HEK293T (cell line): ENCODE data around the gene IMPDH1.

Source experiments
- CTCF ChIA-PET: fragments of 350-600 bp; formaldehyde crosslinking; extraction: SDS; loops from one replicate; lab custom pipeline; 2021; ENCODE audit warnings: antibody characterized with exemption, inconsistent platforms; lab: Yijun Ruan, JAX
- POLR2A ChIA-PET: fragments of 350-600 bp; formaldehyde crosslinking; extraction: SDS; loops from one replicate; lab custom pipeline; 2020; ENCODE audit warnings: antibody characterized with exemption, inconsistent platforms; lab: Yijun Ruan, JAX
- DNase-seq: peaks from one replicate; pipeline ENCODE4 v3.0.0; 2012; ENCODE audit warnings: mixed read lengths; ENCODE audit errors: extremely low spot score
- ARNT ChIP-seq: fragments of 450-650 bp; IDR thresholded peaks from 2 replicates; pipeline ENCODE4 v1.6.1; 2017; ENCODE audit warnings: mild to moderate bottlenecking
- BHLHE40 ChIP-seq: fragments of 450-650 bp; IDR thresholded peaks from 2 replicates; pipeline ENCODE4 v1.6.1; 2016; ENCODE audit warnings: mild to moderate bottlenecking, moderate library complexity, borderline replicate concordance
- CTBP1 ChIP-seq: fragments of 450-650 bp; IDR thresholded peaks from 2 replicates; pipeline ENCODE4 v1.6.1; 2016; ENCODE audit warnings: borderline replicate concordance
- ELF4 ChIP-seq: fragments of 450-650 bp; IDR thresholded peaks from 2 replicates; pipeline ENCODE4 v1.6.1; 2017; ENCODE audit warnings: antibody characterized with exemption
- FOXA1 ChIP-seq: fragments of 450-650 bp; IDR thresholded peaks from 2 replicates; pipeline ENCODE4 v1.6.1; 2016; ENCODE audit warnings: mild to moderate bottlenecking
- FOXK2 ChIP-seq: fragments of 450-650 bp; IDR thresholded peaks from 2 replicates; pipeline ENCODE4 v1.6.1; 2016; ENCODE audit warnings: mild to moderate bottlenecking
- FOXM1 ChIP-seq: fragments of 450-650 bp; IDR thresholded peaks from 2 replicates; pipeline ENCODE4 v1.6.1; 2017; ENCODE audit warnings: mild to moderate bottlenecking, borderline replicate concordance
- HDGF ChIP-seq: fragments of 450-650 bp; IDR thresholded peaks from 2 replicates; pipeline ENCODE4 v1.6.1; 2017; ENCODE audit warnings: antibody characterized with exemption, borderline replicate concordance
- L3MBTL2 ChIP-seq: fragments of 450-650 bp; conservative IDR thresholded peaks from 2 replicates; pipeline ENCODE4 v1.6.1; 2016; ENCODE audit warnings: mild to moderate bottlenecking
- LEF1 ChIP-seq: fragments of 450-650 bp; IDR thresholded peaks from 2 replicates; pipeline ENCODE4 v1.6.1; 2017; ENCODE audit warnings: mild to moderate bottlenecking, borderline replicate concordance
- NFRKB ChIP-seq: fragments of 450-650 bp; IDR thresholded peaks from 2 replicates; pipeline ENCODE4 v1.6.1; 2016; ENCODE audit warnings: mild to moderate bottlenecking, moderate library complexity
- SP1 ChIP-seq: fragments of 450-650 bp; IDR thresholded peaks from 2 replicates; pipeline ENCODE4 v1.6.1; 2017
- SUZ12 ChIP-seq: fragments of 450-650 bp; IDR thresholded peaks from 2 replicates; pipeline ENCODE4 v1.6.1; 2016; ENCODE audit warnings: mild to moderate bottlenecking
- TARDBP ChIP-seq: fragments of 450-650 bp; IDR thresholded peaks from 2 replicates; pipeline ENCODE4 v1.6.1; 2016
- ZNF384 ChIP-seq: fragments of 450-650 bp; IDR thresholded peaks from 2 replicates; pipeline ENCODE4 v1.6.1; 2016
- TF ChIP-seq, protein P1 (sequence below): fragments of 450-650 bp; IDR thresholded peaks from 2 replicates; pipeline ENCODE4 v1.6.1; 2016

IMPDH1 gene

DNA sequence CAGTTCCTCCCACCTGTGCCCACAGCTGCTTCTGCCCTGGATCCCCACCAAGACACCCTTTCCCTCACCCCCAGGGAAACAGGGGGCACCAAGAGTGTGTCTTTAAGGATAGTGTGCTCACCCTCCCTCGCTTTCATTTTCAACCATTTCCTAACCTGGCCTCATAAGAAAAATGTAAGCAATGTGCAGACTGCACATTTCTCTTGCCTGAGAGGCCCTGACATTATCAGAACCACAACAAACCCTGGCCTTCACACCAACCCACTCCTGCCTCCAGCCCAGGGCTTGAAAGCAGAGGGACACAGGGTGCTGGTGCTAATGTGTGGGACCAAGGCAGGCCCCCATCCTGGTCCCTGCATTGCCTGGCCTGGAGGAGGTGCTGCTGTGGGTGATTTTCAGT lies 11.0 kb upstream of the IMPDH1 start:
- DNase-seq = no peak
- TF ChIP-seq FOXA1 = no peak
- no peak for TF ChIP-seq BHLHE40
- no peak for TF ChIP-seq ARNT
- no peak for TF ChIP-seq FOXK2
- POLR2A ChIA-PET = interaction anchor here (0.7 kb wide), 1 partner anchor 11 kb away, joined by 3 read pairs; no protein-coding TSS in a partner anchor
- CTCF ChIA-PET = no interaction called here

DNA sequence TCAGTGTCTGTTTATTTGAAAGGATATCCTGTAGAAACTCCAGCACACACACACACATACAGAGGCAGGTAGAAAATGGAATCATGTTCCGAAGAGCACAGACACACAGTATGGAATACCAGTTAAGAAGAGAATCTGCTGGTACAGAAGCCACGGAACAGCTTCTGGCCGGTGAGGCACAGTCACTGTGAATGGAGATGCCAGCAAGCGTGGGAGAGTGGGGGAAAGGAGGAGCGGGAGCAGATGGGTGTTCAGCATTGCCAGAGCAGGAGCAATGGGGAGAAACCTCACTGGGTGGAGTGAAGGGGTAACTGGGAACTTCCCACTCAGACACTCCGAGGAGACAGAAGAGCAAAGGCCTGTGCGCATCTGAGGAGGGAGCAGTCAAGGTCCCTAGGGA lies 9.5 kb upstream of the IMPDH1 start:
- ChIA-PET POLR2A (interaction anchor here (1.0 to 1.2 kb wide), 3 partner anchors 11 to 76 kb away, joined by 3 read pairs; partner anchors contain the start of gene RBM28), CTCF (interaction anchor here (0.6 to 3.6 kb wide), 5 partner anchors 8 to 72 kb away, joined by 3 to 13 read pairs (median 4); no protein-coding TSS in a partner anchor)
- DNase-seq = no peak
- TF ChIP-seq ZNF384 (no peak), BHLHE40 (no peak), TARDBP (no peak), ARNT (no peak), L3MBTL2 (no peak), LEF1 (no peak), CTBP1 (no peak), FOXK2 (no peak), NFRKB (no peak), FOXA1 (no peak), HDGF (no peak), SP1 (no peak), ELF4 (no peak), FOXM1 (no peak), SUZ12 (no peak)
- TF ChIP-seq, protein P1, sequence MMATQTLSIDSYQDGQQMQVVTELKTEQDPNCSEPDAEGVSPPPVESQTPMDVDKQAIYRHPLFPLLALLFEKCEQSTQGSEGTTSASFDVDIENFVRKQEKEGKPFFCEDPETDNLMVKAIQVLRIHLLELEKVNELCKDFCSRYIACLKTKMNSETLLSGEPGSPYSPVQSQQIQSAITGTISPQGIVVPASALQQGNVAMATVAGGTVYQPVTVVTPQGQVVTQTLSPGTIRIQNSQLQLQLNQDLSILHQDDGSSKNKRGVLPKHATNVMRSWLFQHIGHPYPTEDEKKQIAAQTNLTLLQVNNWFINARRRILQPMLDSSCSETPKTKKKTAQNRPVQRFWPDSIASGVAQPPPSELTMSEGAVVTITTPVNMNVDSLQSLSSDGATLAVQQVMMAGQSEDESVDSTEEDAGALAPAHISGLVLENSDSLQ = no peak

DNA sequence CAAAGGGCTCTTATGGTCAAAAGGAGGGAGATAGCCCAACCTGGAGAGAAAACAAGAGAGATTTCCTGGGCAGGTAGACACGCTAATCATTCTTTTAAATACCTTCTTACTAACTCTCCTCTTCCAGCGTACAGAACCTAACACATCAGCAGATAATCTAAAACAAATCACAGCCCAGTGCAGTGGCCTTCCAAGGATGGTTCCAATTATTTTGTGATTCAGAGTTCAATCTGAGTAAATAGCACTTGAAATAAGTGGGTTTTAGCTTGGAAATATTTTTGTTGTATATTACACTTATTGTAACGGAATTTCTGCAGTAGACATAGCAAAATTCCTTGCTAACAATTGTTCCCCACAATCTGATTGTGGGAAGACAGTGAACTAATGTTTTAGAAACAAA lies 7.3 kb upstream of the IMPDH1 start:
- no peak for DNase-seq
- POLR2A ChIA-PET = interaction anchor here (1.8 kb wide), 1 partner anchor 73 kb away, joined by 4 read pairs; the partner anchor contains the start of gene RBM28
- TF ChIP-seq, protein P1 = no peak
- TF ChIP-seq FOXK2 = no peak
- no peak for TF ChIP-seq NFRKB
- TF ChIP-seq LEF1 = no peak
- no peak for TF ChIP-seq HDGF
- no peak for TF ChIP-seq BHLHE40
- no peak for TF ChIP-seq L3MBTL2
- CTCF ChIA-PET = interaction anchor here (1.4 to 3.6 kb wide), 4 partner anchors 9 to 70 kb away, joined by 5 to 23 read pairs (median 12); no protein-coding TSS in a partner anchor

DNA sequence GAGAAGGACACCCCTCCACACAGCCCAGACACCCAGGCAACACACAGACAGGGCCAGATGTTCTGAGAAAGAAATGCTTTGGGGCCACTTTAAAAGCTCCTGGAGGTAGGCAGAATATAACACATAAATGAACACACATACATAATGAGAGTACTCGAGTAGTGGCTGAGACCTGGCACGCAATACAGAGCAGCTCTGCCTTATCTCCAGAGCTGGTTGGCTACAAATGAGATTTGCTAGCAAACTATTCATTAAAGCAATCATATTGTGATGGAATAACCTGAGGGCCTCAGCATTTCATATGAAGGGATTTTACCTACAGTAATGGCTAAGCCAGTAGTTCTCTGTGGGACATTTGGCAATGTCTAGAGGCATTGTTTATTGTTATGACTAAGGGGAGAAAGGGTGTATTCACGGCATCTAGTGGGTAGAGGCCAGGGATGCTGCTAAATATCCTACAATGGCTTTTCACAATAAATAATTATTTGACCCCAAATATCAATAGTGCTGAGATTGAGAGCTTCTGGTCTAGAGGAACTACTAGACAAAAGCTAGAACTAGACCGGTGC lies 5.5 kb upstream of the IMPDH1 start:
- POLR2A ChIA-PET = interaction anchor here (1.1 kb wide), 1 partner anchor 10 kb away, joined by 3 read pairs; no protein-coding TSS in a partner anchor
- no peak for TF ChIP-seq FOXM1
- CTCF ChIA-PET = interaction anchor here (0.6 to 2.3 kb wide), 3 partner anchors 10 to 648 kb away, joined by 3 to 23 read pairs (median 9); no protein-coding TSS in a partner anchor
- DNase-seq = no peak

DNA sequence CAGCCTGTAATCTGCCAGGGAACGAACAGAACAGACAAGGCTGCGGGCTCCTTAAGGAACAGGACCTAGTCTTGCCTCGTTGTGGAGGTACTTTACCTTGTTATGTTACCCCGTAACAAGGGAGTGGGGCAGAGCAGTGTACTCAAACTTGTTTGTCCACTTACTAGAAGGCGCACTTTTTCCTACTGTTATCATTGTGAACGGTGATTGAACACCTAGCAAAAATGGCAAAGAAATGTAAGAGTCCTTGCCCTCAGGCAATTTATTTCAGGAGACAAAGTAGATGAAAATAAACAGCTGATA lies 620 bp upstream of the IMPDH1 start:
- TF ChIP-seq FOXA1 (no peak), FOXM1 (no peak), LEF1 (no peak), CTBP1 (no peak), BHLHE40 (no peak), TARDBP (no peak), ELF4 (no peak), ARNT (no peak), L3MBTL2 (no peak), FOXK2 (no peak), NFRKB (no peak), ZNF384 (no peak), SUZ12 (no peak), HDGF (no peak)
- TF ChIP-seq, protein P1 = no peak
- POLR2A ChIA-PET = interaction anchor here (2.6 to 3.7 kb wide), 2 partner anchors 45 to 66 kb away, joined by 13 to 21 read pairs; partner anchors contain the start of genes HILPDA and RBM28
- CTCF ChIA-PET = interaction anchor here (1.2 to 1.7 kb wide), 2 partner anchors 16 to 28 kb away, joined by 3 to 12 read pairs; no protein-coding TSS in a partner anchor
- no peak for DNase-seq

DNA sequence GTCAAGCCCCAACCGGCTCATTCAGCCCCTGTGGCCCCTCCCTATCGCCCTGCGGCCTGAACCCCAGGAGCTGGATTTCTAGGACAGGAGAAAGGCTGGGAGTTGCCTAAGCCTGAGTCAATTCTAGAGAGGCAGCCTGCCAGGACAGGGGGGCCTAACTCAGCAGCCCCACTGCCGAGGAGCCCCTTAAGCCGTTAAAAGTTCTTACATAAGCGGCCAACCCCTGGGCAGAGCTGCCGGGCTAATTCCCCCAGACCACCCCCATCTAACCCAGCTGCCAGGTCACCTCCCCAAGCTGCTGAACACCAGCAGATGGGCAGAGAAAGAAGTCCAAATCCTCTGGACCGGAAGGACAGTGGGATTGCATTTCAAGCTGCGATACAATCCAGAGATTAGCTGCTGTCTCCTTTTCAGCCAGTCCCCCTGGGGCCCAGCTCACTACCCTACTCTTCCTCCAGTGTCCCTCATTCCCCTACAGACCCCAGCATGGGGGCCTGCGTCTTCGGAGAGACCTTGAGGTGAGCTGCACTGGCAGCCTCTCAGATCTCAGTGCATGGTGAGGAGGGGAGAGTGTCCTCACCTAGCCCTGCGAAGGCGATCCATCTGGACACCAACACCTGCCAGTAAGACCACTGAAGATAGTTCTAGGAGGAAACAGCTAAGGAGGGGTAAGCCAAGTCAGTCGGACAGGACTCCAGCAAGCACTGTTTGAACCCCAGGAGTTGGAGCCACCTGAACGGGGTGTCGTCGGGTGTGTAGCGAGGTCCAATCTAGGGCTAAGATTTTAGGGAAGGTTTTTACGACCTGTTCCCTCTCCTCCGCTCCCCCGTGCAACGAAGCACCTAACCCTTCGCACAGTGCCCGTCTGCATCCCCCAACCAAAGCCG lies 830 bp downstream of the IMPDH1 start:
- TF ChIP-seq ARNT = no peak
- no peak for TF ChIP-seq FOXM1
- no peak for TF ChIP-seq TARDBP
- no peak for TF ChIP-seq HDGF
- TF ChIP-seq FOXK2 = no peak
- no peak for TF ChIP-seq L3MBTL2

More for the DNA sequence above, 830 bp downstream of the IMPDH1 start:
- ChIA-PET CTCF (interaction anchor here (1.1 to 2.6 kb wide), 5 partner anchors 17 to 64 kb away, joined by 4 to 12 read pairs (median 7); no protein-coding TSS in a partner anchor), POLR2A (interaction anchor here (0.6 to 3.7 kb wide), 5 partner anchors 9 to 65 kb away, joined by 3 to 21 read pairs (median 3); partner anchors contain the start of genes HILPDA and RBM28)
- no peak for DNase-seq
